Upper lobe of right lung (tissue), 1 donor: ENCODE results near the gene DYNLT1. TPM values are rescaled to one million over a fixed set of nuclear protein-coding genes. Genes with fewer than 3 reads are reported as not detected.

ENCODE experiments used
- ATAC-seq: fragments of 200-7000 bp; cut with Tn5 transposase; one replicate; pipeline ENCODE4 v1.9.1; 2020; ENCODE audit warnings: mild to moderate bottlenecking, moderate library complexity
- DNase-seq: peaks from one replicate; pipeline ENCODE4 v3.0.0-alpha.2; 2020
- H3K27ac ChIP-seq: fragments of 200-600 bp; one replicate; pipeline ENCODE4 v1.8.0; 2022
- H3K27me3 ChIP-seq: fragments of 200-600 bp; one replicate; pipeline ENCODE4 v1.8.0; 2022; ENCODE audit warnings: mild to moderate bottlenecking
- H3K36me3 ChIP-seq: fragments of 200-600 bp; one replicate; pipeline ENCODE4 v1.8.0; 2022
- H3K4me1 ChIP-seq: fragments of 200-600 bp; one replicate; pipeline ENCODE4 v1.8.0; 2022
- H3K4me3 ChIP-seq: fragments of 200-600 bp; one replicate; pipeline ENCODE4 v1.8.0; 2022; ENCODE audit warnings: mild to moderate bottlenecking
- H3K9me3 ChIP-seq: fragments of 200-600 bp; one replicate; pipeline ENCODE4 v1.8.0; 2022
- intact Hi-C: fragments of 100-400 bp; cut with DNase I; formaldehyde crosslinking; loops from one replicate; pipeline ENCODE4 v1.11.0; 2022
- total RNA-seq: library from RNA; stranded (reverse); fragmentation: NEBNext Ultra II Directional; extraction: Animal tissue kit (Norgen Biotek cat#: 25700); gene quantifications from one replicate; pipeline ENCODE4 v1.2.1, GENCODE V29; 2021
- TF ChIP-seq, protein P1 (sequence below): fragments of 200-600 bp; IDR thresholded peaks from one replicate; pipeline ENCODE4 v1.8.0; 2022; ENCODE audit warnings: antibody characterized with exemption
- donor health status: DM: no; HTN: yes; CAD: no; lungs with severe emphysema.

Gene DYNLT1
- total RNA-seq, 1 donor from 2014 or later: 104 TPM

DNA sequence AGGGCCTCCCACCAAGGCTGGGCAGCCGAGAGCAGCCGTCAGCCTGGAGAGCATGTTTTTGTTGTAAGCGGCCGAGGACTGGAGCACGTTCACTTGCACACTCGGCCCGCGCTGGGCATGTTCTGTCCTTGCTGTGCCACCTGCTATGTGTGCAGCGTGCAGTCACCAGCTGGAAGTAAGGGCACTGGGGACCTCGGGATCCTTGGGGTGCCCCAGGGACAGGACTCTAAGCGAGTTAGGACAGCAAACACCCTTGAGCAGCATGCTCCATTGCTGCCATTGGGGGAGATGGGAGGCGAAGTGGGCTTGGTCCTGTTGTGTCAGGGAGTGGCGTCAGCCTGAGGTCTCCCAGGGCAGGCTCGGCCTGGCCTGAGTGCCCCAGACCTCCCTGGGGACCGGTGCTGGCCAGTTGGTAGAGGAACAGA lies 18.6 kb downstream of the DYNLT1 start:
- Histone ChIP-seq H3K36me3 (peaks cover 56% of the 10 kb centered on the region), H3K4me1 (peaks cover 3% of the 10 kb centered on the region), H3K4me3 (no peak overlapping the region), H3K9me3 (no peaks in the 10 kb centered on the region), H3K27ac (no peak overlapping the region), H3K27me3 (no peaks in the 10 kb centered on the region)
- no peak for DNase-seq
- intact Hi-C loops: no loop called here
- TF ChIP-seq, protein P1, sequence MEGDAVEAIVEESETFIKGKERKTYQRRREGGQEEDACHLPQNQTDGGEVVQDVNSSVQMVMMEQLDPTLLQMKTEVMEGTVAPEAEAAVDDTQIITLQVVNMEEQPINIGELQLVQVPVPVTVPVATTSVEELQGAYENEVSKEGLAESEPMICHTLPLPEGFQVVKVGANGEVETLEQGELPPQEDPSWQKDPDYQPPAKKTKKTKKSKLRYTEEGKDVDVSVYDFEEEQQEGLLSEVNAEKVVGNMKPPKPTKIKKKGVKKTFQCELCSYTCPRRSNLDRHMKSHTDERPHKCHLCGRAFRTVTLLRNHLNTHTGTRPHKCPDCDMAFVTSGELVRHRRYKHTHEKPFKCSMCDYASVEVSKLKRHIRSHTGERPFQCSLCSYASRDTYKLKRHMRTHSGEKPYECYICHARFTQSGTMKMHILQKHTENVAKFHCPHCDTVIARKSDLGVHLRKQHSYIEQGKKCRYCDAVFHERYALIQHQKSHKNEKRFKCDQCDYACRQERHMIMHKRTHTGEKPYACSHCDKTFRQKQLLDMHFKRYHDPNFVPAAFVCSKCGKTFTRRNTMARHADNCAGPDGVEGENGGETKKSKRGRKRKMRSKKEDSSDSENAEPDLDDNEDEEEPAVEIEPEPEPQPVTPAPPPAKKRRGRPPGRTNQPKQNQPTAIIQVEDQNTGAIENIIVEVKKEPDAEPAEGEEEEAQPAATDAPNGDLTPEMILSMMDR: no peak
- no peak for ATAC-seq

DNA sequence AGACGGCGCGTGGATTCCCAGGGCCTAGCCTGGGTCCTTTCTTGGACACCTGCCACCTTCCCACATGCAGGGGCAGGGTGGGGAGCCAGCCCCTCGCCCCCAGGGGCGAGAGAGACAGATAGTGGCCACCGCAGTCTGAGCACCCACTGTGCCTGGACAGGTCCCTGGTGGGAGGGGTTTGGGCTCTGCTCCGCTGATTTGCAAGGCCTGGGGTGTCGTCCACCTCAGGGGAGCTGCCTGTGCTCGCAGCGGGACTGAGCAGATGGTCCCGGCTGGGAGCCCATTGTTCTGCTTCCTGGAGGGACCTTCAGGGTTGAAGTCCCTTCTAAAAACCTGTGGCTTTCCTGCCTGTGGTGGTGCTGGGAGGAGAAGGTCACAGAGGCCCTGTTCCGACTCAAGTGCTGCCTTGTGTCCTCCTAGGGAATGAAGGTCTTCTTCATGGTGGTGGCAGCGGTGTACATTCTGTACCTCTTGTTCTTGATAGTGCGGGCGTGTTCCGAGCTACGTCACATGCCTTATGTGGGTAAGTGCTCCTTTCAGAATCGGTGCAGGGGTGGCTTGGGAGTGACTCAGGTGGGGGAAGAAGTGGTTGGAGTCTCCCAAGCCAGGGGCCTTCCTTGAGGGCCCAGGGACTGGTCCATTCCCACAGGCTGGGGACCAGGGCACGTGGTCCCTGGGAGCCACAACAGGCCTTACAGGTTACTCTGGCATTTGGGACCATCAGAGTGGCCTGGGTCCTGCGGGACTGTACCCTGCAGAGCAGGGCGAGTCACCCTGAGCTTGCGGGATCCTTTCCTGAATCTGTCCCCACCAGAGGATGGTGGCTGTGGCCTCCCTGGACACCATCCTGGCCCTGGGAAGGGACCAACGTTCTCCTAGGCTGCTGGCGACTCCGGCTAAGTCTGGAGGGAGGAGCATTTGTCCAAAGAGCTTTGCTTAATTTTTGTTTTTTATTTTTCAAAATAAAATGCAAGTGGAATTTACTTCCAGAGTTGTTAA lies 19.6 kb downstream of the DYNLT1 start:
- peaks cover 55% of the 10 kb centered on the region for H3K36me3 ChIP-seq
- no peak overlapping the region for H3K4me3 ChIP-seq
- no peaks in the 10 kb centered on the region for H3K27me3 ChIP-seq
- intact Hi-C loops: no loop called here
- ATAC-seq (peak; percentile 9), DNase-seq (no peak)
- TF ChIP-seq, protein P1: no peak
- H3K27ac ChIP-seq: no peak overlapping the region
- H3K4me1 ChIP-seq: no peaks in the 10 kb centered on the region
- no peaks in the 10 kb centered on the region for H3K9me3 ChIP-seq

DNA sequence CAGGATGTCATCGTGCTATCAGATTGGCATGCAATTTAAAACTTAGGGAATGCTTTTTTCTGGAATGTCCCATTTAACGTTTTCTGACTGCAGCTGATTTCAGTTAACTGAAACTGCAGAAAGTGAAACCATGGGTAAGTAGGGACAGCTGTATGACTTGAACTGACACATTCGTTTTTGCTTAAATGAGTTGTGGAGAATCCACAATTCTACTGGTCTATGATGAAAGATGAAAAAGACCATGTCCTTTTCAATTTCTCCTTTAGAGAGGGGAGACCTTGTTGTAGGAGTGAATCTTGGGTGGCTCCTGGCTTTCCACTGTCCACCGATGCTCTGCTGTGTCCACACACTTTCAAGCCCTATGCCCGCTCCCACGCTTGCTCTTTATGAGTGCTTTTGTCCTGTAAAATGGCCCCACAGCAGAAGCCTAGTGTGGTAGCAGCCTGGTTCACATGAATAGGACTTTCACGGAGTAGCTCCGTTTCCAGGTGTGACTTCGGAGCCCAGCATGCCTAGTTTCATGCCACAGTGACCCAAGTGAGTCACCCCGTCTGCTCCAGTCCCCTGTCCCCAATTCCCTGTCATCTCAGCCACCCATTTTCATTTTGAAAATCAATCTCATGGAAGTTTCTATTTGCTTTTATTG lies 21.9 kb downstream of the DYNLT1 start:
- no peaks in the 10 kb centered on the region for H3K4me1 ChIP-seq
- intact Hi-C loops: no loop called here
- no peak overlapping the region for H3K27ac ChIP-seq
- H3K36me3 ChIP-seq: peaks cover 39% of the 10 kb centered on the region
- ATAC-seq: no peak
- no peak overlapping the region for H3K4me3 ChIP-seq
- H3K9me3 ChIP-seq: no peaks in the 10 kb centered on the region
- DNase-seq: no peak
- H3K27me3 ChIP-seq: no peaks in the 10 kb centered on the region
- TF ChIP-seq, protein P1: no peak

- Histone ChIP-seq H3K36me3 (peaks cover 39% of the 10 kb centered on the region), H3K27ac (no peak overlapping the region), H3K4me1 (no peaks in the 10 kb centered on the region), H3K4me3 (no peak overlapping the region), H3K27me3 (no peaks in the 10 kb centered on the region), H3K9me3 (no peaks in the 10 kb centered on the region)
- peak; percentile 56 for DNase-seq
- TF ChIP-seq, protein P1: no peak
- intact Hi-C loops: no loop called here
- ATAC-seq: peak; percentile 27
Measured at GRCh38 chr6:158621694-158622544, 22.6 kb downstream of the DYNLT1 start.

GRCh38 chr6:158620963-158621693 lies 23.4 kb downstream of the DYNLT1 start:
- H3K4me1 ChIP-seq: no peaks in the 10 kb centered on the region
- no peaks in the 10 kb centered on the region for H3K27me3 ChIP-seq
- intact Hi-C loops: no loop called here
- ATAC-seq (no peak), DNase-seq (peak; percentile 50)
- TF ChIP-seq, protein P1: no peak
- no peak overlapping the region for H3K4me3 ChIP-seq
- H3K27ac ChIP-seq: no peak overlapping the region
- H3K9me3 ChIP-seq: no peaks in the 10 kb centered on the region
- H3K36me3 ChIP-seq: peaks cover 33% of the 10 kb centered on the region
